OCI-LY1 (cell line): ENCODE results near the gene DHRSX.

ENCODE experiments used
- H2AFZ ChIP-seq: fragments of 200-600 bp; sonication (generic), shearing (Covaris generic); 2 replicates; pipeline ENCODE4 v1.6.0; 2014; ENCODE audit warnings: antibody characterized with exemption, mild to moderate bottlenecking, low read length
- H3F3A ChIP-seq: fragments of 200-600 bp; sonication (generic), shearing (Covaris generic); 2 replicates; pipeline ENCODE4 v1.6.0; 2014; ENCODE audit warnings: mild to moderate bottlenecking, antibody characterized with exemption, low read length, moderate library complexity; ENCODE audit not compliant: insufficient read depth
- H3K27ac ChIP-seq: fragments of 200-600 bp; sonication (generic); 2 replicates; pipeline ENCODE4 v1.5.1; 2014; ENCODE audit warnings: low read length, mixed run types, mild to moderate bottlenecking, low read depth; ENCODE audit not compliant: poor library complexity, severe bottlenecking
- H3K27me3 ChIP-seq: fragments of 200-600 bp; sonication (generic); 2 replicates; pipeline ENCODE4 v1.6.0; 2014; ENCODE audit warnings: antibody characterized with exemption, mild to moderate bottlenecking, low read length, moderate library complexity; ENCODE audit not compliant: insufficient read depth
- H3K36me3 ChIP-seq: fragments of 200-600 bp; sonication (generic); 2 replicates; pipeline ENCODE4 v1.6.1; 2014; ENCODE audit warnings: mild to moderate bottlenecking, antibody characterized with exemption, low read length, moderate library complexity, mixed read lengths; ENCODE audit not compliant: insufficient read depth
- H3K4me1 ChIP-seq: fragments of 200-600 bp; sonication (generic); 2 replicates; pipeline ENCODE4 v1.5.1; 2014; ENCODE audit warnings: mild to moderate bottlenecking, low read length, moderate library complexity; ENCODE audit not compliant: insufficient read depth, severe bottlenecking
- H3K4me2 ChIP-seq: fragments of 200-600 bp; sonication (generic), shearing (Covaris generic); 2 replicates; pipeline ENCODE4 v1.6.1; 2014; ENCODE audit warnings: low read length
- H3K4me3 ChIP-seq: fragments of 200-600 bp; sonication (generic); 2 replicates; pipeline ENCODE4 v1.5.1; 2014; ENCODE audit warnings: low read length, low read depth, mild to moderate bottlenecking, mixed read lengths; ENCODE audit not compliant: poor library complexity, severe bottlenecking
- H3K79me2 ChIP-seq: fragments of 200-600 bp; shearing (Covaris generic); 2 replicates; pipeline ENCODE4 v1.6.1; 2016; ENCODE audit warnings: mixed run types, low read length, mixed read lengths; ENCODE audit not compliant: insufficient read depth
- H3K9ac ChIP-seq: fragments of 200-600 bp; sonication (generic), shearing (Covaris generic); 2 replicates; pipeline ENCODE4 v1.6.1; 2014; ENCODE audit warnings: mild to moderate bottlenecking, low read length, mixed read lengths
- H3K9me2 ChIP-seq: fragments of 200-600 bp; sonication (generic), shearing (Covaris generic); 2 replicates; pipeline ENCODE4 v1.6.1; 2014; ENCODE audit warnings: low read depth, mild to moderate bottlenecking, low read length, mixed read lengths
- H3K9me3 ChIP-seq: fragments of 200-600 bp; shearing (Covaris generic); 2 replicates; pipeline ENCODE4 v1.6.1; 2014; ENCODE audit warnings: low read length, mixed read lengths
- H4K20me1 ChIP-seq: fragments of 200-600 bp; sonication (generic), shearing (Covaris generic); 2 replicates; pipeline ENCODE4 v1.6.0; 2016; ENCODE audit warnings: mild to moderate bottlenecking, low read length; ENCODE audit not compliant: insufficient read depth
- EZH2 ChIP-seq: fragments of 200-600 bp; sonication (generic), shearing (Covaris generic); IDR thresholded peaks from 2 replicates; pipeline ENCODE4 v1.8.0; 2017; ENCODE audit warnings: borderline replicate concordance, mixed run types, mild to moderate bottlenecking, antibody characterized with exemption, low read length, moderate library complexity, mixed read lengths
- TF ChIP-seq, protein P1 (sequence below): fragments of 200-600 bp; sonication (generic), shearing (Covaris generic); IDR thresholded peaks from 2 replicates; pipeline ENCODE4 v1.5.1; 2017; ENCODE audit warnings: mild to moderate bottlenecking, antibody characterized with exemption, low read length, moderate library complexity, mixed read lengths

DHRSX gene

DNA sequence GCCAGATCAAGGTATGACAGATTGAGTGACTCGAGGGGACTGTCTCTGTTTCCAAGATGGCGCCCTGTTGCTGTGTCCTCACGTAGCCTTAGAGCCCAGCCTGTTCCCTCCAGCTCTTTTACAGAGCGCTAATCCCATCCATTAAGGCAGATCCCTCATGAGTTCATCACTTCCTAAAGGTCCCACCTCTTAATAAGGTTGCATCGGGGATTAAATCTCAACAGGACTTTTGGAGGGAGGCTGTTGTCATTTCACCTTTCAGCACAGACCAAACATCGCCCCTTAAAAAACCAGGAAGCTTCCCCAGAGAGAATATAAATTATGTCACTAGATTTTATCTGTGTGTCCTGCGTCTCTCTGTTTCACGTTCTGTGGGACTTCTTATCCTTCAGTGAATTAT, 32.6 kb upstream of the DHRSX start:
- Histone ChIP-seq H3K27ac (no peak overlapping the region), H3K4me1 (peaks cover 19% of the 10 kb centered on the region), H3K9me2 (no peaks in the 10 kb centered on the region), H3K79me2 (no peaks in the 10 kb centered on the region), H3K9ac (no peak overlapping the region), H3K4me2 (no peak overlapping the region), H3K27me3 (no peaks in the 10 kb centered on the region), H3K9me3 (no peaks in the 10 kb centered on the region), H2AFZ (peak overlapping the region; percentile 40; the same call in 1 of the 2 replicates), H3K4me3 (no peak overlapping the region), H3K36me3 (no peaks in the 10 kb centered on the region), H4K20me1 (no peaks in the 10 kb centered on the region), H3F3A (no peaks in the 10 kb centered on the region)
- TF ChIP-seq, protein P1, sequence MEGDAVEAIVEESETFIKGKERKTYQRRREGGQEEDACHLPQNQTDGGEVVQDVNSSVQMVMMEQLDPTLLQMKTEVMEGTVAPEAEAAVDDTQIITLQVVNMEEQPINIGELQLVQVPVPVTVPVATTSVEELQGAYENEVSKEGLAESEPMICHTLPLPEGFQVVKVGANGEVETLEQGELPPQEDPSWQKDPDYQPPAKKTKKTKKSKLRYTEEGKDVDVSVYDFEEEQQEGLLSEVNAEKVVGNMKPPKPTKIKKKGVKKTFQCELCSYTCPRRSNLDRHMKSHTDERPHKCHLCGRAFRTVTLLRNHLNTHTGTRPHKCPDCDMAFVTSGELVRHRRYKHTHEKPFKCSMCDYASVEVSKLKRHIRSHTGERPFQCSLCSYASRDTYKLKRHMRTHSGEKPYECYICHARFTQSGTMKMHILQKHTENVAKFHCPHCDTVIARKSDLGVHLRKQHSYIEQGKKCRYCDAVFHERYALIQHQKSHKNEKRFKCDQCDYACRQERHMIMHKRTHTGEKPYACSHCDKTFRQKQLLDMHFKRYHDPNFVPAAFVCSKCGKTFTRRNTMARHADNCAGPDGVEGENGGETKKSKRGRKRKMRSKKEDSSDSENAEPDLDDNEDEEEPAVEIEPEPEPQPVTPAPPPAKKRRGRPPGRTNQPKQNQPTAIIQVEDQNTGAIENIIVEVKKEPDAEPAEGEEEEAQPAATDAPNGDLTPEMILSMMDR = no peak
- TF ChIP-seq EZH2 = no peak

DNA sequence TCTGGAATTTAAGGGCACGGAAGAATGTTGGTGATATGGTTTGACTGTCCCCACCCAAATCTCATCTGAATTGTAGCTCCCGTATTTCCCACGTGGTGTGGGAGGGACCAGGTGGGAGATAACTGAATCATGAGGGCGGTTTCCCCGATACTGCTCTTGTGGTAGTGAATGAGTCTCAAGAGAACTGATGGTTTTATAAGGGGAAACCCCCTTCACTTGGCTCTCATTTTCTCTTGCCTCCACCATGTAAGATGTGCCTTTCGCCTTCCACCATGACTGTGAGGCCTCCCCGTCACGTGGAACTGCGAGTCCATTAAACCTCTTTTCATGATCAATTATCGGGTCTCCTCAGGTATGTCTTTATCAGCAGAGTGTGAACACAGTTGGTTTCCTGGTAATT, 25.6 kb upstream of the DHRSX start:
- Histone ChIP-seq H2AFZ (no peak overlapping the region), H3K9ac (no peak overlapping the region), H3K36me3 (no peaks in the 10 kb centered on the region), H3K4me2 (no peak overlapping the region), H3K4me1 (peaks cover 16% of the 10 kb centered on the region), H3K79me2 (no peaks in the 10 kb centered on the region), H4K20me1 (no peaks in the 10 kb centered on the region), H3K4me3 (no peak overlapping the region), H3K27ac (no peak overlapping the region), H3K27me3 (no peaks in the 10 kb centered on the region), H3F3A (0 out of 2 replicates have a peak, but pooled peaks cover 3% of the 10 kb centered on the region), H3K9me3 (no peaks in the 10 kb centered on the region), H3K9me2 (no peaks in the 10 kb centered on the region)
- TF ChIP-seq, protein P1 = no peak
- TF ChIP-seq EZH2 = no peak

DNA sequence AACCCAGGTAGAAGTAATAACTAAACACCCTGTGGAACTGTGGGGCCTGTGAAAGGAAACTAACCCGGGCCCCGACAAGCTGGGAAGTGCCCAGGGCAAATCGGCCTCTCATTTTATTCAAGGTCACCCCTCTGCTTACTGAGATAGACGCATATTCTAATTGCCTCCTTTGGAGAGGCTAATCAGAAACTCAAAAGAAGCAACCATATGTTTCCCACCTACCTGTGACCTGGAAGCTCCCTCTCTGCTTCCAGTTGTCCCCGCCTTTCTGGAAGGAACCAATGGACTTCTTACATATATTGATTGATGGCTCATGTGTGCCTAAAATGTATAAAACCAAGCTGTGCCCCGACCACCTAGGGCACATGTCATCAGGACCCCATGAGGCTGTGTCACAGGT, 23.1 kb upstream of the DHRSX start:
- H3K4me3 ChIP-seq = no peak overlapping the region
- peaks cover 25% of the 10 kb centered on the region for H3K4me1 ChIP-seq
- H3K79me2 ChIP-seq = no peaks in the 10 kb centered on the region
- H3K9me2 ChIP-seq = no peaks in the 10 kb centered on the region
- H3K9me3 ChIP-seq = no peaks in the 10 kb centered on the region
- TF ChIP-seq EZH2 = no peak
- TF ChIP-seq, protein P1 = no peak
- H3F3A ChIP-seq = 0 out of 2 replicates have a peak, but pooled peaks cover 6% of the 10 kb centered on the region
- no peaks in the 10 kb centered on the region for H3K27me3 ChIP-seq
- no peaks in the 10 kb centered on the region for H3K36me3 ChIP-seq
- no peaks in the 10 kb centered on the region for H4K20me1 ChIP-seq
- no peak overlapping the region for H2AFZ ChIP-seq
- no peak overlapping the region for H3K9ac ChIP-seq
- H3K27ac ChIP-seq = no peak overlapping the region
- no peak overlapping the region for H3K4me2 ChIP-seq
